Fibroblast of pulmonary artery (primary cell): ENCODE data around the gene CRYBG3.
A peak's percentile ranks its signal among the peaks of the same experiment; 100 is the strongest.

Experiments used
- DNase-seq: peaks from one replicate; pipeline ENCODE4 v3.0.0-alpha.2; 2010; ENCODE audit warnings: low read depth
- H3K4me3 ChIP-seq: replicated peaks from 2 replicates; pipeline ENCODE4 v1.5.1; 2011; ENCODE audit warnings: low read depth, mild to moderate bottlenecking, control low read depth, low read length, moderate library complexity
- TF ChIP-seq, protein P1 (sequence below): IDR thresholded peaks from 2 replicates; pipeline ENCODE4 v1.5.1; 2011; ENCODE audit warnings: mild to moderate bottlenecking, control low read depth, low read length, inconsistent platforms; ENCODE audit errors: missing control alignments

Gene CRYBG3

DNA sequence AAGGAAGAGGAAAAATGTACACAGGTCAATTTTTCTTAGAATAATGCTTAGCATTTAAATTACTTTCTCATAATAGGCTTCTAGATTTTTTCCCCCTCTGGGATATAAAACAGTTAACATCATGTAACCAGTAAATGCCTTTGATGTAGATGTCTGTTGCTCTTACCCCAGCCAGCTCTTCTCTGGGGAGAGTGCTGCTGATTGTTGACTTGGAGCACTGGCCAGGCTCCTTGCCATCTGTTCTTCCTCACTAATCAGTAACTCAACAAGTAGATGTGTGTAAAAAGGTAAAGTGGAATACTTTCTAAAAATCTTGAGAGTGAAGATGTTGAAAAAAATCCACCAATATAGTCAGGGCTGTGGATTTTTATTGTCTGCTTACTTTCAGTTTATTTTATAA, 108.2 kb downstream of the CRYBG3 start:
- DNase-seq: no peak
- TF ChIP-seq, protein P1, sequence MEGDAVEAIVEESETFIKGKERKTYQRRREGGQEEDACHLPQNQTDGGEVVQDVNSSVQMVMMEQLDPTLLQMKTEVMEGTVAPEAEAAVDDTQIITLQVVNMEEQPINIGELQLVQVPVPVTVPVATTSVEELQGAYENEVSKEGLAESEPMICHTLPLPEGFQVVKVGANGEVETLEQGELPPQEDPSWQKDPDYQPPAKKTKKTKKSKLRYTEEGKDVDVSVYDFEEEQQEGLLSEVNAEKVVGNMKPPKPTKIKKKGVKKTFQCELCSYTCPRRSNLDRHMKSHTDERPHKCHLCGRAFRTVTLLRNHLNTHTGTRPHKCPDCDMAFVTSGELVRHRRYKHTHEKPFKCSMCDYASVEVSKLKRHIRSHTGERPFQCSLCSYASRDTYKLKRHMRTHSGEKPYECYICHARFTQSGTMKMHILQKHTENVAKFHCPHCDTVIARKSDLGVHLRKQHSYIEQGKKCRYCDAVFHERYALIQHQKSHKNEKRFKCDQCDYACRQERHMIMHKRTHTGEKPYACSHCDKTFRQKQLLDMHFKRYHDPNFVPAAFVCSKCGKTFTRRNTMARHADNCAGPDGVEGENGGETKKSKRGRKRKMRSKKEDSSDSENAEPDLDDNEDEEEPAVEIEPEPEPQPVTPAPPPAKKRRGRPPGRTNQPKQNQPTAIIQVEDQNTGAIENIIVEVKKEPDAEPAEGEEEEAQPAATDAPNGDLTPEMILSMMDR: no peak

DNA sequence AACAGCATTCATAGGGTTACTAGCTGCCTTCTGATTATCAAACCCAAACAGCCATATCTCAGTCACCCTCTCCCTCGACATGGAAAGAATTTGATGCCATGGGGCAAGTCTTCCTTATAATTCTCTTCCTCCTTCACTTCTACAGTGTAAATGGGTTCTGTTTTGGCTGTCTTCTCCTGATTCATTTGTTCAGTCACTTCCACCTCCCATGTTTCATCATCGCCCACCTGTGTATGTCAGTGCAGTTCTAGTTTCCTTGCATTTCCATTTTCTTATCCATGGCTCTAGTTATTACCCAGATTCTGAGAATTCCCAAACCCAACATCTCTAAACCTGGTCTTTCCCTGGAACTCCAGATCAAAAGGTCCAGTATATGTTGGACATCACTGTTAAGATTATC, 109.4 kb downstream of the CRYBG3 start:
- TF ChIP-seq, protein P1: no peak
- no peak for DNase-seq
- H3K4me3 ChIP-seq: no peak overlapping the region

More for the DNA sequence above, 108.2 kb downstream of the CRYBG3 start:
- no peak overlapping the region for H3K4me3 ChIP-seq

DNA sequence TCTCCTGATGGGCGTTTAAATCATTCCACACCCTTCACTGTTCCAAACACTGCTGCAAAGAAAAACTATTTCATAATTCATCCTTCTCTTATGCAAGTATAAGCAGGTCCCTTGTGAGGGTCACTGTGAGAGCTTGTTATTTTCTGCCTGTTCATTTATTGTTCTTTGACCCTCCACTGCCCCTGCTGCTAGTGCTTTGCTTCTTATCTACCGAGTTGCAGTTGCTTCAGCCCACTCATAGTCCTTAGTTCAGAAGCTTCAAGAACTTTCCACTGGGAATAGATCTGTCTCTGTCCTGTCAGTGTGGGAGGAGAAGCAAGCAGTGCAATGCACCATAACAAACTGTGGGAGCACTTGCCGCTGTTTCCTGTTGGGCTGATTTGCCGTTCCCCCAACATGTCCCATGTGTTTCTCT, 110.6 kb downstream of the CRYBG3 start:
- H3K4me3 ChIP-seq: no peak overlapping the region
- TF ChIP-seq, protein P1: no peak
- peak; percentile 80 for DNase-seq

DNA sequence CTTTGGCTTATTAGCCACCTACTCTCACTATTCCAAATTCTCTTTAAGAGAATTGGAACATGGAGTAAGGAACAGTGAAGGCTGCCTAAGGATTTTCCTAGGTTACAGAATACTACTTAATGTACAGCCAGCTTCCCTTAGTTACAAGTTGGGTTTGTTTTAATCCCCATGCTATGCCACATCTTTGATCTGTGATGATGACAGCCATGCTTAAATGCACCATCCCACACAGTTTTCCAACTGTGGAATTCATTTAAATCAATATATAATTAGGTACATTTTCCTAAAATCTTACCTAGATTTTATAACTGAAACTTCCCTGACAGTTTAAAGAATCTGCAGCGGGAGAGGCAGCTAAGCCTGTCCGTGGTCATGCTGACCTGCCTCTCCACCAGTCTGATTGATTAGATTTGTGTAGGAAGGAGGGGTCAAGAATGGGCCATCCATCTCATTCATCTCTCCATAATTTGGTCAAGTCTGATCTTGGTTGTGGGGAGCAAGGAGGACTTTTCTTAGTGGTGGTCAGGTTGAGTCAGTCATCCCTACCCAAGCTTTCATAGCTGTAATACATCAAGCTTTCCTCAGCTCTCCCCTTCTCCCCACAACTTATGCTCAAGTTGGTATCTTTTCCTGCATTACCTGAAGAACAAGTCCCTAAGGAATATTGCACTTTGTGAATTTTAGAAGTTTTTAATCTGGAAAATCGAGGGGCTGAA, 113.3 kb downstream of the CRYBG3 start:
- H3K4me3 ChIP-seq: no peak overlapping the region
- TF ChIP-seq, protein P1: no peak
- no peak for DNase-seq

DNA sequence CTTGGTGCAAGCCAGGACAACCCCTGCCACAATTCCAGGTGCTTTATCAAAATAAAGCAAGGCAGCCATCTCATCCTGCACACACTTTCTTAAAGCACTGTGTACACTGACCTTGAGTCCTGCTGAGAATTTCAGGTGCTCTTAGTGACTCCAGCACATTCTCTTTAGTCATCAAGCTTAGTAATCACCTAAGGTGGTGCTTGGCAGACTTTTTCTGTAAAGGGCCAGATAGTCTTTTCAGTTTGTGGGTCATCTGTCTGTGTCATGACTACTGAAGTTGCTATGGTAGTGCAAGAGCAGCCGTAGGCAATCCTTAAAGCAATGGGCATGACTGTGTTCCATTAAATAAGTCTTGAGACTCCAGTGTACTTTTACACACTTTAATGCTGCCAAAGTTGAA, 114.0 kb downstream of the CRYBG3 start:
- DNase-seq: no peak
- TF ChIP-seq, protein P1: no peak
- H3K4me3 ChIP-seq: no peak overlapping the region

DNA sequence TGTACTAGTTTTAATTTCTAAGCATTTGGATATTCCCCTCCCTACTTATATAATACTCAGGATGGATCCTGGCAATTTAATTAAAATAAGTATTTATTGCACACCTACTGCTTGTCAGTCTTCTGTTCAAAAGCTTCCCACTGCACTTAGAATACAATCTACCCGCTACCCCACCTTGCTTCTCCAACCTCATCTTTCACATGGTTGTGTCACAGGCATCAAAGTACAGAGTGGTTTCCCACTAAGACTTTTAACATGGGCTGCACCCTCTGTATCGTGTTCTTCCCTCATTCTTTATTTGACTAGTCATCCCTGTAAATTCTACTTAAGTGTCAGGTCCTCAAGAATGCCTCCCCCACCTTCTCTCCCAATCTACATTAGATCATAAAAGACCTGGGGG, 115.4 kb downstream of the CRYBG3 start:
- H3K4me3 ChIP-seq: no peak overlapping the region
- TF ChIP-seq, protein P1: no peak
- DNase-seq: no peak

DNA sequence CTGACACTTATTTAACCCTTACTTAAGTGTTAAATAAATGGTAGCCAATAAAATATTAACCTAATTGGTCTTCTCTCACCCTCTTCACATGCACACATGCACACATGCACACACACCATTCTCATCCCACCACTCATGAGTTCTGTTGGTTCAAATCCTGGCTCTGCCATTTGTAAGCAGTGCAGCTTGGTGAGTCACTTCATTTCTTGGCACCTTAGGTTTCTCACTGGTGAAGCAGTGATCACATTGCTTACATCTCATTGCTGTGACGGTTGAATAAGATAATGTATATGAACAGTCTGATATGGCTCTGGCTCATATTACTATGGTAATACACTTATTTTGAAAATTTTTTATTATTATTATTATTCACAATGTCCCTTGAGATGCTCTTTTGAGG, 116.6 kb downstream of the CRYBG3 start:
- peak; percentile 17 for DNase-seq
- TF ChIP-seq, protein P1: no peak
- no peak overlapping the region for H3K4me3 ChIP-seq
